ENCODE data around the gene SMG6. TPM values are rescaled to one million over a fixed set of nuclear protein-coding genes. Genes with fewer than 3 reads are reported as not detected.

Gene SMG6
- total RNA-seq, 1 donor from 2014 or later: 36.7 TPM

DNA sequence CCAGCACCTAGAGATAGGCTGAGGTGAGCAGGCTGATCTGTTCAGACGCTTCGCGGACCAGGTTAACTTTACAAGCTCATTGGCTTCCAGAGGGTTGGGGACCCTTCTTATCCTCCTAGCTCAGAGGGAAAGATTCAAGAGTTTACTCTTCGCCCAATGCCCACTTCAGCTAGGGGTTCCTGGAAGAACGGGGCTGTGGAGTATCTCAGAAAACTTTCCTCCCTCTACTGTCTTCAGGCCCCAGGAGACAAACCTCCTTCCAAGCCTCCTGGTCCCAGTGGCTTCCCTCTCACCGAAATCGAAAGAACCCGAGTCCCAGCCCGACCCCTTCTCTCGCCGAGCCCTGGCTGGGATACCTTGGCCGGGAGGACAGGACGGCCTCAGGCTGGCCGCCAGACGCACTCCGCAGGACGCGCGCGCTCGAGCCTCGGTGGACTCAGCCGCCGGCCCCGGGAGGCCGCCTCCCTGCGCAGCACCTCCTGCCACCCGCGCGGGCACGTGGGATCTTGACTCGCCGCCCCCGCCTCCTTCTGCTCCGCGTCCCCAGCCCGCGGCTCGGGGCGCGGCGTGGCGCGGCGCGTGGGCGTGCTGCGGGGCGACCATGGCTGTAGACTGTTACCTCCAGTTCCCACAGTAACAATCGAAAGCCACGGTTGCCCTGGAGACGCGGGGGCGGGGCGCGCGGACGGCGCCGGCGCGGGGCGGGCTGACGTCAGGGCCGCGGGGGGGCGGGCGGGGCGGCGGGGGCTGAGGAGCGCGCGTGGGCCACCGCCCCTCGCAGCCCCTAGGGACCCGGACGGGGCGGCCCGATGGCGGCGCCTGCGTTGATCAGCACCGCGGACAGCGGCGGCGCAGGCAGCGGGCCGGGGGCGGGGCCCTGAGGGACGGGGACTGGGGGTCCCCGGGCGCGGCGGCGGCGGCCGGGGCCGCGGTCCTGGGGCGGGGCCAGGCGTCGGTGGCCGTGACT, 254.0 kb downstream of the SMG6 start:
- DNase-seq (ENCODE audit: extremely low spot score, unreplicated experiment): peak; percentile 96
- Mint-ChIP-seq H3K4me3 (ENCODE audit: unreplicated experiment) (peak overlapping the region; percentile 78), H3K27me3 (ENCODE audit: unreplicated experiment) (peaks cover 4% of the 10 kb centered on the region), H3K27ac (ENCODE audit: unreplicated experiment) (peak overlapping the region; percentile 79), H3K9me3 (ENCODE audit: unreplicated experiment) (no peaks in the 10 kb centered on the region), H3K36me3 (ENCODE audit: unreplicated experiment) (peaks cover 2% of the 10 kb centered on the region), H3K4me1 (ENCODE audit: unreplicated experiment) (peaks cover 24% of the 10 kb centered on the region)
- TF ChIP-seq, protein P1, sequence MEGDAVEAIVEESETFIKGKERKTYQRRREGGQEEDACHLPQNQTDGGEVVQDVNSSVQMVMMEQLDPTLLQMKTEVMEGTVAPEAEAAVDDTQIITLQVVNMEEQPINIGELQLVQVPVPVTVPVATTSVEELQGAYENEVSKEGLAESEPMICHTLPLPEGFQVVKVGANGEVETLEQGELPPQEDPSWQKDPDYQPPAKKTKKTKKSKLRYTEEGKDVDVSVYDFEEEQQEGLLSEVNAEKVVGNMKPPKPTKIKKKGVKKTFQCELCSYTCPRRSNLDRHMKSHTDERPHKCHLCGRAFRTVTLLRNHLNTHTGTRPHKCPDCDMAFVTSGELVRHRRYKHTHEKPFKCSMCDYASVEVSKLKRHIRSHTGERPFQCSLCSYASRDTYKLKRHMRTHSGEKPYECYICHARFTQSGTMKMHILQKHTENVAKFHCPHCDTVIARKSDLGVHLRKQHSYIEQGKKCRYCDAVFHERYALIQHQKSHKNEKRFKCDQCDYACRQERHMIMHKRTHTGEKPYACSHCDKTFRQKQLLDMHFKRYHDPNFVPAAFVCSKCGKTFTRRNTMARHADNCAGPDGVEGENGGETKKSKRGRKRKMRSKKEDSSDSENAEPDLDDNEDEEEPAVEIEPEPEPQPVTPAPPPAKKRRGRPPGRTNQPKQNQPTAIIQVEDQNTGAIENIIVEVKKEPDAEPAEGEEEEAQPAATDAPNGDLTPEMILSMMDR (IDR thresholded peaks at IDR 0.05): no peak

DNA sequence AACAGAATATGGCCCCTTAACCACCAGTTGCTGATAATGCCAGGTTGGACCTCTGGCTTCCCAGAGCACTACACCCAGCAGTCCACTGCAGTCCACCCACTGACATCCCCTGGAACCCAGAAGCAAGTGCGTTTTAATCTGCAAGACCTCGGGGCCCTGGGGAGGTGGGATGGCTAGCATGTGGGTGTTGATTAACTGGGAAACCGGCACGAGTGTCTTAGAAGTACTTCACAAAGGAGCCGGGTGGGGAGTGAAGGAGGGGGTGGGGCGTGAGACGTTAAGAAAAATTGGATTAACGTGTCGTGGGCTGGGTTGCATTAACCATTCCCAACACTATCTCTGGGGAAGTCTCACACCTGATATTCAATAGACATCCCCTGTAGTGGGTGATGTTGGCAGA, 254.8 kb downstream of the SMG6 start:
- H3K9me3 Mint-ChIP-seq (ENCODE audit: unreplicated experiment): no peaks in the 10 kb centered on the region
- peaks cover 3% of the 10 kb centered on the region for H3K36me3 Mint-ChIP-seq (ENCODE audit: unreplicated experiment)
- TF ChIP-seq, protein P1 (IDR thresholded peaks at IDR 0.05): no peak
- H3K27me3 Mint-ChIP-seq (ENCODE audit: unreplicated experiment): peaks cover 4% of the 10 kb centered on the region
- no peak for DNase-seq (ENCODE audit: extremely low spot score, unreplicated experiment)
- peaks cover 19% of the 10 kb centered on the region for H3K4me1 Mint-ChIP-seq (ENCODE audit: unreplicated experiment)
- peak overlapping the region; percentile 79 for H3K27ac Mint-ChIP-seq (ENCODE audit: unreplicated experiment)
- H3K4me3 Mint-ChIP-seq (ENCODE audit: unreplicated experiment): peak overlapping the region; percentile 78

DNA sequence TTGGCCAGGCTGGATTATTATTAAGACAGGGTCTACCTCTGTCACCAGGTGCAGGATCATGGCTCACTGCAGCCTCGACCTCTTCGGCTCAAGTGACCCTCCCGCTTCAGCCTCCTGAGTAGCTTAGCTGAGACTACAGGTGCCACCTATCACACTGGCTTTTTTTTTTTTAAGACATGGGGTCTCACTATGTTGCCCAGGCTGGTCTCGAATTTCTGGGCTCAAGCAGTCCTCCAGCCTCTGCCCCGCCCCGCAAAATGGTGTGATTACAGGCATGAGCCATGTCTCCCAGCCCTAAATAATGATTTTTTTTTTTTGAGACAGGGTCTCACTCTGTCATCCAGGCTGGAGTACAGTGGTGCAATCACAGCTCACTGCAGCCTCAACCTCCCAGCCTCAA, 256.0 kb downstream of the SMG6 start:
- Mint-ChIP-seq H3K4me1 (ENCODE audit: unreplicated experiment) (peaks cover 24% of the 10 kb centered on the region), H3K27ac (ENCODE audit: unreplicated experiment) (no peak overlapping the region), H3K27me3 (ENCODE audit: unreplicated experiment) (peaks cover 4% of the 10 kb centered on the region), H3K4me3 (ENCODE audit: unreplicated experiment) (no peak overlapping the region), H3K36me3 (ENCODE audit: unreplicated experiment) (peaks cover 10% of the 10 kb centered on the region), H3K9me3 (ENCODE audit: unreplicated experiment) (no peaks in the 10 kb centered on the region)
- no peak for DNase-seq (ENCODE audit: extremely low spot score, unreplicated experiment)
- TF ChIP-seq, protein P1 (IDR thresholded peaks at IDR 0.05): no peak

DNA sequence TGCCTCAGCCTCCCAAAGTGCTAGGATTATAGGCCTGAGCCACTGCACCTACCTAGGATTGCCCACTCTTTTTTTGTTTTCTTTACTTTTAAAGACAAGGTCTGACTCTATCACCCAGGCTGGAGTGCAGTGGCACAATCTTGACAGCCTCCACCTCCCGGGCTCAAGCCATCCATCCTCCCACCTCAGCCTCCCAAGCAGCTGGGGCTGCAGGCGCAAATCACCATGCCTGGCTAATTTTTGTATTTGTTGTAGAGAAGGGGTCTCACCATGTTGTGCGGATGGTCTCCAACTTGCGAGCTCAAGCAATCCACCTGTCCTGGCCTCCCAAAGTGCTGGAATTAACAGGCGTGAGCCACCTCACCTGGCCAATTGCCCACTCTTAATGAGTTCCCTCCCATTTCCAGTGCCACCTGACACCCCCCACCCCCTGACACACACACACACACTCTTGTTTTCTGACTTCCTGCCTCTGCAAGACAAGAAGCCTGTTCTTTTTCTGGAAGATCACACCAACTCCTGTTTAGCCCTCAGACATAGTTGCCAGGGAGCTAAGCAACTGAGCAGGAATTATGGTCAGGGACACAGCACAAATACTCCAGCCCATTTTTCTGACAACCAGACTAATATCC, 259.2 kb downstream of the SMG6 start:
- no peaks in the 10 kb centered on the region for H3K9me3 Mint-ChIP-seq (ENCODE audit: unreplicated experiment)
- peaks cover 28% of the 10 kb centered on the region for H3K4me1 Mint-ChIP-seq (ENCODE audit: unreplicated experiment)
- no peak for DNase-seq (ENCODE audit: extremely low spot score, unreplicated experiment)
- TF ChIP-seq, protein P1 (IDR thresholded peaks at IDR 0.05): no peak
- H3K27me3 Mint-ChIP-seq (ENCODE audit: unreplicated experiment): no peaks in the 10 kb centered on the region
- H3K4me3 Mint-ChIP-seq (ENCODE audit: unreplicated experiment): no peak overlapping the region
- peaks cover 12% of the 10 kb centered on the region for H3K36me3 Mint-ChIP-seq (ENCODE audit: unreplicated experiment)
- no peak overlapping the region for H3K27ac Mint-ChIP-seq (ENCODE audit: unreplicated experiment)

DNA sequence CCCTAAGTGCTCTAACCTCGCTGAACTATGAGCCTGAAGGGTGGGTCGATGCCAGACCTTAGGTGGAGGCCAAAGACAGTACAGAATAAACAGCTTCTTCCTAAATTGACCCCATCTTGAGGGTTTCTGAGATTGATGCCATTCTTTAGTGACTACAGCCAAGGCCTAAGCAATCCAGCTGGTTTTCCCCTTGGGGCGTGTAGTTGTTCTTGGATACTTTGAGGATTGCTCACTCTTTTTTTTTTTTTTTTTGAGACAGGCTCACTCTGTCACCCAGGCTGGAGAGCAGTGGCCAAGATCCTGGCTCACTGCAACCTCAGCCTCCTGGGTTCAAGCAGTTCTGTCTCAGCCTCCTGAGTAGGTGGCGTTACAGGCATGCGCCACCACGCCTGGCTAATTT, 259.8 kb downstream of the SMG6 start:
- Mint-ChIP-seq H3K27me3 (ENCODE audit: unreplicated experiment) (no peaks in the 10 kb centered on the region), H3K27ac (ENCODE audit: unreplicated experiment) (no peak overlapping the region)
- no peak for DNase-seq (ENCODE audit: extremely low spot score, unreplicated experiment)

More for the DNA sequence above, 259.8 kb downstream of the SMG6 start:
- H3K9me3 Mint-ChIP-seq (ENCODE audit: unreplicated experiment): no peaks in the 10 kb centered on the region
- TF ChIP-seq, protein P1 (IDR thresholded peaks at IDR 0.05): no peak
- H3K36me3 Mint-ChIP-seq (ENCODE audit: unreplicated experiment): peaks cover 12% of the 10 kb centered on the region
- peaks cover 24% of the 10 kb centered on the region for H3K4me1 Mint-ChIP-seq (ENCODE audit: unreplicated experiment)
- no peak overlapping the region for H3K4me3 Mint-ChIP-seq (ENCODE audit: unreplicated experiment)
